NK-92 treated with Interleukin-12 subunit alpha and Interleukin-12 subunit beta, amount 100 ng/mL, for 24 hours (cell line): ENCODE measurements around the gene ZCCHC24.

Experiments
- DNase-seq: peaks from one replicate; lab custom pipeline; 2025; lab: John Stamatoyannopoulos, UW

The ZCCHC24 gene

GRCh38 chr10:79399223-79399831, 46.1 kb downstream of the ZCCHC24 start:
- no peak for DNase-seq

- DNase-seq, result no peak
Observed at GRCh38 chr10:79398642-79399041, 46.8 kb downstream of the ZCCHC24 start.

GRCh38 chr10:79397575-79398303, 47.7 kb downstream of the ZCCHC24 start:
- no peak for DNase-seq

- DNase-seq, result no peak
Observed at GRCh38 chr10:79397051-79397450, 48.4 kb downstream of the ZCCHC24 start.

DNA sequence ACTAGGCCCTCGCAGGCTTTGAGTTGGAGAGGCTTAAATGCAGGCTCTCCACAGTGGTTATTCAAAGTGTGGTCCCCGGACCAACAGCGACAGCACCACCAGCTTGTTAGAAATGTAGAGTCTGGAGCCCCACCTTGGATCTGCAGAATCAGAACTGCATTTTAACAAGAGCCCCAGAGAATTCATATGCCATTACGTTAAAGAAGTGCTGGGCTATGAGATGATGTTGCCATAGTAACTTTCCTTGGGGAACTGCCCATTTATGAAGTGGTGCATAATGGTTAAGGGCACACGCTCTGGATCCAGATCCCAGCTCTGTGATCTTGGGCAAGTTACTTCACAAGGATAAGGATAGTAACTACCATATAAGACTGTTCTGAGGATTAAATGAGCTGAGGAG, 48.9 kb downstream of the ZCCHC24 start:
- DNase-seq, result no peak

DNA sequence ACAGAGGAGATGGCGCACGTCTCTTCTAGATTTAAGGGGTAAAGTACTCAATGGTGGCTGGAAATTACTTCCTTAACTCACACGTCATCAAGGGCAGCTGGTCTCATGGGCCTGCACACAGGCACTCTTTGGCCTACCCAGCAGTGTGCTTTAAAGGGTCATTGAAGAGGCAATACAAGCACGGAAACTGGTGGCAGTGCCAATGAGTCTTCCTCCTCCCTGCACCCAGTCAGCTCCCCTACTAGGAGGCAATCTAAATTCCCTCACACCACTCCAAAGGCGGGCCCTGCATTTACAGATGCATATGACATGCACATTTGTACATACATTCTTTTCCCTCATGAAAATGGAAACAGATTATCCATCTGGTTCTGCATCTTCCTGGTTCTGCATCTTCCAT, 50.8 kb downstream of the ZCCHC24 start:
- no peak for DNase-seq

DNA sequence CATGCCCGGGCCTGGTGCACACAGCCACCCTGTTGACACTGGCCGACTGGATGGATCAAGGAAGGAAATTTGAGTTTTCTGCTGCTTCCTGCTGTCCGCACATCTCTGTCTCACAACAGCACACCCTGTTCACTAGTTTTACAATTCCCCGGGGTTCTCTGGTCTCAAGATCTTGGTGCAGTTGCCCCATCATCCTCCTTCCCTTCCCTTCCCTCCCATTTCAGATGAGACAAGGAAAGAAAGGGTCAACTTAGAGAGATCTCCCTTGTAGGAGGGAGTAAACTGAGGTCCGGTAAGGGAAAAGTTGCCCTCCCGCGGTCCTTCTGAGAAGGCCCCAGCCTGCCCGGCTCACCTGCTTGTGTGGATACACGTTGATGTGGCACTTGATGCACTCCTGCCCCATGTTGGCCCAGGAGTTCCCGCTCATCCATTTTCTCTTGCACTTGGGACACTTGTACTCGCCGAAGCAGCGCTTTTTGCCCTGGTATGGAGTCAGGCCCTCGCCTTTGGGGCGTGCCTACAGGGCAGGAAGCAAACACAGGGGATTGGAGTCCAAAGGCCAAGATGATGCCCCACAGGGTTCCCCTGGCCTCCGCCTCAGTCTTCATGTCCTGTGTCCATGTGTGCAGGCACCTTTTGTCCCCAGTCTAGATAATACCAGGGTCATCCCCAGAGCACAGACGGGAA, 51.4 kb downstream of the ZCCHC24 start:
- no peak for DNase-seq

- DNase-seq, result no peak
Observed at GRCh38 chr10:79393221-79393923, 52.1 kb downstream of the ZCCHC24 start.

GRCh38 chr10:79392506-79393176, 52.8 kb downstream of the ZCCHC24 start:
- DNase-seq, result no peak

- DNase-seq, result no peak
Observed at GRCh38 chr10:79392020-79392398, 53.4 kb downstream of the ZCCHC24 start.

DNA sequence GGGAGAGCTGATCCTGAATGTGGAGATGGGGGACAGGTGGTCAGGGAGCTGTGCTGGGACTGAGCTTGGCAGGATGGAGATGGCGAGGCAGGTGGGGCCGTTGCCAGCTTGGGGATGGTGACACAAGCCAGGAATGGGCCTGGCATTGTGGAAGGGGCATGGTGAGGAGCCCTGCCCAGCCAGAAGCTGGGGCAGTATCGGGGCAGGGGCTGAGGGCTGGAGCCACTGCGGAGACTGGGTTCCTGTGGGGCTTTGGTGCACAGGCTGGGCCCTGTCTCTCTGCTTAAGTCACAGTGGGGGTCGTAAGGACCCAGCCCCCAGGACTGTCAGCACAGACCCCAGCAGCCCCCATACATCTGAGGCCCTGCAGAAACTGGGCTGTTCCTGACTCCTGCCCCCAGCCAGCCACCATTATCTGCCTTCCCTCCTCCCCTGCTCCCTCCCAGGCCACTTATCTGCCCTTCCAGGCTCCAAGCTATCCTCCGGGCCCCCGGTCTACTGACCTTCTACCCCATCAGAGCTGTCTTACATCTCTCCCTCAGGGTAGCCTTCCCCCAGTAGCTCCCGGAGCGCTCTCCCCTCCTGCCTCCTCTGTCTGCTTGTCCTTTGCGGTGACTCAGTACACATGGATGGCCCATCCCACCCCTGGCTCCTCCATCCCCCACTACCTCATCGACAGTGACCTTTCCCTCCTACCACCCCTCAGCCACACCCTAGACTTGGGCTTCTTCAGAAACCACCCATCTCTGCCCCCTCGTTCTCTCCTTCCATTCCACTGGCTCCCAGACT, 54.0 kb downstream of the ZCCHC24 start:
- DNase-seq, result no peak

DNA sequence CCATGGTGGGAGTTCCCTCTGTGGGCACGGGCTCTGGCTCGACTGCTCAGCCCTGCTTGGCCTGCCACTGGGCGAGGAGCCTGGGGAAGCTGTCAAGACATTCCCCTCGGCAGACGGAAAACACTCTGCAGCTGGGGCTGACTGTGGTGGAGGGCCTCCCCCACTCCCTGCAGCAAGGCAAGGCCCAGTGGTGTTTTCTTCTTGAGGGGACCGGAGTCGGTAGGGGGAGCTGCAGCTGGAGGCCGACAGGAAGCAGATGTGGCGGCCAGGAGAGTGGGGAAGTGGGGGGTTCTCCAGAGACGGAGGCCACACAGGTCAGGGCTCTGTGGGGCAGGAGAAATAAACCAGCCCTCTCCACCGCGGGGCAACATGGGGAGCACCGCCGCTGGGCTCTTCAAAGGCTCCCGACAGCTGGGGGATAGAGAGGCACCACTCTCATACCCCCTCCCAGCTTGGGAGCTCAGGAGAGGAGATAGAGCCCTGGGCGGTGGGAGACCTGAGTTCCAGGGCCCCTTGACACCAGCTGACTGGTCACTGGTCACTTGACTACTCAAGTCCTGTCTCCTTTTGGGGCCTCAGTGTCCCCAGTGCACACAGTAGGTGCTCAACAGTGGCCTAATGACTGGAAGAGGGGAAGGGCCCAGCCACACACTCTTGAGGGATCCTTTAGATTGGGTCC, 54.7 kb downstream of the ZCCHC24 start:
- no peak for DNase-seq

GRCh38 chr10:79390057-79390456, 55.4 kb downstream of the ZCCHC24 start:
- no peak for DNase-seq

GRCh38 chr10:79387974-79388850, 57.2 kb downstream of the ZCCHC24 start:
- no peak for DNase-seq

- no peak for DNase-seq
Observed at GRCh38 chr10:79387466-79387973, 57.9 kb downstream of the ZCCHC24 start.

DNA sequence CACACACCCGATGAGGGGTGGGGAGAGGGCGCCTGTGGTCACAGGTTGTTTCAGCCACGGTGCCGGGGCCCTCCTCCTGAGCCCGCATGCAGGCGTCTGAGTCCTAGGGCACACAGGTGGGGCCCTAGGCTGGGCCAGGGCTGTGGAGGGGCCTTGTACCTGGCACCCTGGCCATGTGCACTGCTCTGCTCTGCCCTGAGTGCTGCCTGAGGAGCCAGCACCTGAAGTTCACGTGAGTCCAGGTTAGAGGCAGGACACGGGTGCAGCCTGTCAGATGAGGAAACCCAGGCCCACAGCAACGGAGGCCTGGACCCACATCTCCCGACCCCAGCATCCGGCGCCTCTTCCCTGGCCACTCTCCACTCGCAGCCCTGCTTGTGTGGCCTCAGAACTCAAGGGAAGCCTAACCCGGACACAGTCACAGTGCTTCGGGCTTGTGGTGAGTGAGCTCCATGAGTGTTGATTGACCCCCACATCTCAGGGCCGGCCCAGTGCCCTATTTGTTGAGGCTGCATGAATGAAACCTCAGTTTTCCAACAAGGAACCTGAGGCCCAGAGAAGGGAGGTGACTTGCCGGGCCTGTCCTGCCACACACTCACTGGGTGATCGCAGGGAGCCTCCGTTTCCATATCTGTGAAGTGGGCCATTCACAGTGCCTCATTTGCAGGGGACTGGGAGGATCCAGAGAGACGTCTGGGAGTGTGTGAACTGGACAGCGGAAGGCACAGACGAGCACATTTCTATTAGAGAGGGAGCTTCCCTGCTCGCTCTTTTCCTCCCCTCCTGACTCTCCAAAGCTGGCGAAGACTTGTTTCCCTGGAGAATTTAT, 58.6 kb downstream of the ZCCHC24 start:
- no peak for DNase-seq

DNA sequence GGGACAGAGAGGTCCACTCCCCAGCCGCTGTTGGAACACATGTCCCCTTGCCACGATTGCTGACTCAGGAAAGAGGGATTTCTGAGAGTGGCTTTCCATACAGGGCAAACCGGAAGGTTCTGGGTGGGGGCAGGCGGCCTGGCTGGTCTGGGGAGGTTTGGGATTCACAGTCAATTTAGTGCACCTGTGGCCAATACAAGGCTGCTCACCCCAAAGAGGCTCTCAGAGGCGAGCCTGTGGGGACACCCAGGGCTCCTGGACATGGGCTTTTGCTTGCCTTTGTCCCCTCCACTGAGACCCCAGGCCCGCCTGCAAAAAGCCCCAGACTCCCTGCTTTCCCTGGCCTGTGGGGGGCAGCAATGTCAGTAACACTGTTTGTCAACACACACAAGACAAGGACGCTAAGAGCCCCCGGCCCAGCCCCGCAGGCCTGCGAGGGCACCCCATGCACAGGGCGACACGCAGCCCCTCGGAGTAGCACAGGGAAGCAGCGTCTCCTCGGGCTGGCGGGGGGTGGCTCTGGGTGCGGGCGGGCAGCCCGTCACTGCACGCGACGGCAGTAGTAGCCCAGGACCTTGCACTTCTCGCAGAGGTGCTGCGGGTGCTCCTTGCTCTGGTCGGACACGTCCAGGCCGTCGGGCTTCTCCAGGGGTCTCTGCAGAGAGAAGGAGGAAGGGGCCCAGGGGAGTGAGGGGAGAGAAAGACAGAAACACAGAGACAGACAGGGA, 59.5 kb downstream of the ZCCHC24 start:
- DNase-seq, result no peak

DNA sequence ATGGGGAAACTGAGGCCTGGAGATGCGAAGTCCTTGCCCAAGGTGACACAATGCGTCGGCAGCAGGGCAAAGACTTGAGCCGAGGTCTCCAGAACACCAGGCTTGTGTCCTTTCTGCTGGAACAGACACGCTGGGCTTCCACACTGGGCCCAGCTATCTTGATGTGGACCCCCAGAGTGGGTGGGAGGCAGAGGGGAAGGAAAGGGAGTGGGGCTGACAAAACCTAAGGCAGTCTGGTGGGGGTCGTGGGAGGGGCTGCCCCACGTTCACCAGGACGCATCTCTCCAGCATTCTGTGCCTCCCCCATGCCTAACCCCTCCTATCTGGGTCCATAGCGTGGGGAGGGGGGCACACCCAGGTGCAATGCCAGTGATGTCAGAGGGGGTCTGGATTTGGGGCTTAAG, 60.0 kb downstream of the ZCCHC24 start:
- no peak for DNase-seq
